MM.1S (cell line): ENCODE results near the gene DPPA4.

ENCODE experiments used
- DNase-seq: peaks from one replicate; pipeline ENCODE4 v3.0.0-alpha.2; 2015
- H2AFZ ChIP-seq: fragments of 300-600 bp; sonication (generic); 2 replicates; pipeline ENCODE4 v1.6.0; 2016; ENCODE audit warnings: antibody characterized with exemption, low read length
- H3F3A ChIP-seq: fragments of 300-600 bp; sonication (generic); 2 replicates; pipeline ENCODE4 v1.6.1; 2016; ENCODE audit warnings: mild to moderate bottlenecking, antibody characterized with exemption, low read length, moderate library complexity, mixed read lengths; ENCODE audit not compliant: insufficient read depth
- H3K27ac ChIP-seq: fragments of 300-600 bp; sonication (generic); 2 replicates; pipeline ENCODE4 v1.5.1; 2016; ENCODE audit warnings: mild to moderate bottlenecking, low read length
- H3K27me3 ChIP-seq: fragments of 300-600 bp; sonication (generic); replicated peaks from 2 replicates; pipeline ENCODE4 v1.6.0; 2016; ENCODE audit warnings: low read length; ENCODE audit not compliant: insufficient read depth
- H3K36me3 ChIP-seq: fragments of 300-600 bp; sonication (generic); replicated peaks from 2 replicates; pipeline ENCODE4 v1.6.1; 2016; ENCODE audit warnings: mild to moderate bottlenecking, low read length, mixed read lengths; ENCODE audit not compliant: insufficient read depth
- H3K4me1 ChIP-seq: fragments of 300-600 bp; sonication (generic); 2 replicates; pipeline ENCODE4 v1.6.1; 2016; ENCODE audit warnings: low read length, mixed read lengths
- H3K4me2 ChIP-seq: fragments of 300-600 bp; sonication (generic); 2 replicates; pipeline ENCODE4 v1.6.0; 2016; ENCODE audit warnings: low read depth, low read length
- H3K4me3 ChIP-seq: fragments of 300-600 bp; sonication (generic); 2 replicates; pipeline ENCODE4 v1.5.1; 2016; ENCODE audit warnings: low read length, mixed read lengths
- H3K79me2 ChIP-seq: fragments of 300-600 bp; sonication (generic); 2 replicates; pipeline ENCODE4 v1.6.1; 2016; ENCODE audit warnings: mixed run types, low read length, mixed read lengths
- H3K9ac ChIP-seq: fragments of 300-600 bp; sonication (generic); 2 replicates; pipeline ENCODE4 v1.6.1; 2016; ENCODE audit warnings: low read length, mixed read lengths
- H3K9me2 ChIP-seq: fragments of 300-600 bp; sonication (generic); replicated peaks from 2 replicates; pipeline ENCODE4 v1.6.1; 2016; ENCODE audit warnings: mild to moderate bottlenecking, low read length, mixed read lengths; ENCODE audit not compliant: insufficient read depth
- H3K9me3 ChIP-seq: fragments of 300-600 bp; sonication (generic); replicated peaks from 2 replicates; pipeline ENCODE4 v1.6.1; 2016; ENCODE audit warnings: mild to moderate bottlenecking, low read length, mixed read lengths; ENCODE audit not compliant: insufficient read depth
- H4K20me1 ChIP-seq: fragments of 300-600 bp; sonication (generic); 2 replicates; pipeline ENCODE4 v1.6.1; 2016; ENCODE audit warnings: mild to moderate bottlenecking, low read length, moderate library complexity, mixed read lengths; ENCODE audit not compliant: insufficient read depth
- CTCF ChIP-seq: fragments of 300-600 bp; sonication (generic); IDR thresholded peaks from 2 replicates; pipeline ENCODE4 v1.5.1; 2016; ENCODE audit warnings: antibody characterized with exemption, low read length, mixed read lengths
- EZH2 ChIP-seq: fragments of 300-600 bp; sonication (generic); optimal IDR thresholded peaks from 2 replicates; pipeline ENCODE3; 2017; ENCODE audit warnings: low read depth, mild to moderate bottlenecking, antibody characterized with exemption, low read length, mixed read lengths
- EZH2phosphoT487 ChIP-seq: fragments of 300-600 bp; sonication (generic); IDR thresholded peaks from 2 replicates; pipeline ENCODE4 v1.6.1; 2018; ENCODE audit warnings: antibody characterized with exemption, low read length

Gene DPPA4

GRCh38 chr3:109334572-109334971 is 2.8 kb downstream of the DPPA4 start:
- DNase-seq: no peak
- Histone ChIP-seq H3F3A (no peaks in the 10 kb centered on the region), H3K27ac (no peak overlapping the region), H3K36me3 (no peaks in the 10 kb centered on the region), H2AFZ (no peak overlapping the region), H3K9me2 (no peaks in the 10 kb centered on the region), H3K4me1 (no peaks in the 10 kb centered on the region), H3K4me3 (no peak overlapping the region), H4K20me1 (no peaks in the 10 kb centered on the region), H3K4me2 (no peak overlapping the region), H3K79me2 (no peaks in the 10 kb centered on the region), H3K9me3 (no peaks in the 10 kb centered on the region), H3K27me3 (no peaks in the 10 kb centered on the region), H3K9ac (no peak overlapping the region)
- TF ChIP-seq EZH2: no peak
- no peak for TF ChIP-seq EZH2phosphoT487
- no peak for TF ChIP-seq CTCF

DNA sequence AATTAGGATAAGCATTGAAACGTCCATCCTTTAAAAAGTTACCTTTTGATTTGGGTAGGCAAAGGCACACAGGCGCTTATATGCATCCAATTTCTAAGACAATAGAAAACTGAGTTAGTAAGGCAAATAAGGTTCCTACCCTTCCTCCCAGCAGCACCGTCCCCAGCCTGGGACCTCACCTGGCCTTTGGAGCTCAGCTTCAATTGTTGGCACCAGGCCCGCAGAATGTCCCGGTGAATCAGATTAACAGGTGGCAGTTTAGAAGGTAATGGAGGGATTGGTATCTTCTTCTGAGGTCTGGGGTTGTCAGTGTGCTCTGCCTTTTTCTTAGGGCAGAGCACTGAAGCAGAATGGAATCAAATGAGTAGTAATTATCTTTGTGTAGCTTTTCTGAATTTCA is 5.7 kb downstream of the DPPA4 start:
- H3K27me3 ChIP-seq: no peaks in the 10 kb centered on the region
- H2AFZ ChIP-seq: no peak overlapping the region
- H4K20me1 ChIP-seq: no peaks in the 10 kb centered on the region
- no peak overlapping the region for H3K27ac ChIP-seq
- no peak for DNase-seq
- H3K9ac ChIP-seq: no peak overlapping the region
- no peaks in the 10 kb centered on the region for H3K9me2 ChIP-seq
- no peaks in the 10 kb centered on the region for H3K9me3 ChIP-seq
- H3K79me2 ChIP-seq: no peaks in the 10 kb centered on the region
- TF ChIP-seq CTCF: no peak
- TF ChIP-seq EZH2phosphoT487: no peak
- no peak for TF ChIP-seq EZH2
- no peaks in the 10 kb centered on the region for H3F3A ChIP-seq
- no peak overlapping the region for H3K4me3 ChIP-seq
- no peaks in the 10 kb centered on the region for H3K36me3 ChIP-seq
- H3K4me2 ChIP-seq: no peak overlapping the region
- H3K4me1 ChIP-seq: no peaks in the 10 kb centered on the region

DNA sequence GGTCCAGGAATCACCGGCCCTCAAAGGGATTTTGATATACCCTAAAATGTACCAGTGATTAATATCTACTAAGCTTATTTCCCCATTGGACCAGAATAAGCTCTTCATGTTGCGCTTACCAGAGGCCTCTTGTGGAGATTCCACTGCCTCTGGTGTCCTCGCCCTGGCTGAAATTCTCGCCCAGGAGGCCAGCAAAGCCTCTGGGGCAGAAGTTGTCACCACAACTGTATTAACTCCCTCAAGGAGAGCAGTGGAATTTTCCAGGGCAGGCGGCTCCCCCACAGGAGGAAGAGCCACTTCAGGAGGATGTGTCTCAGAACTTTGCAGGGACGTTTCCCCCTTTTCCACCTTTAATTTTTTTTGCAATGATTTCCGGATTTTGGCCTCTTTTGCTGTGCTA is 6.9 kb downstream of the DPPA4 start:
- Histone ChIP-seq H3K9me3 (no peaks in the 10 kb centered on the region), H3K4me2 (no peak overlapping the region), H2AFZ (no peak overlapping the region), H3F3A (no peaks in the 10 kb centered on the region), H3K27ac (no peak overlapping the region), H3K36me3 (no peaks in the 10 kb centered on the region), H4K20me1 (no peaks in the 10 kb centered on the region), H3K9ac (no peak overlapping the region), H3K4me1 (no peaks in the 10 kb centered on the region), H3K27me3 (no peaks in the 10 kb centered on the region), H3K79me2 (no peaks in the 10 kb centered on the region), H3K9me2 (no peaks in the 10 kb centered on the region), H3K4me3 (no peak overlapping the region)
- TF ChIP-seq EZH2phosphoT487 (no peak), EZH2 (no peak), CTCF (no peak)
- DNase-seq: no peak

GRCh38 chr3:109328202-109328601 is 9.1 kb downstream of the DPPA4 start:
- no peaks in the 10 kb centered on the region for H3K9me2 ChIP-seq
- DNase-seq: no peak
- H3K4me1 ChIP-seq: no peaks in the 10 kb centered on the region
- H3K9ac ChIP-seq: no peak overlapping the region
- no peaks in the 10 kb centered on the region for H3K36me3 ChIP-seq
- no peaks in the 10 kb centered on the region for H4K20me1 ChIP-seq
- H3K27me3 ChIP-seq: no peaks in the 10 kb centered on the region
- TF ChIP-seq EZH2: no peak
- TF ChIP-seq EZH2phosphoT487: no peak
- no peak for TF ChIP-seq CTCF
- H3K4me2 ChIP-seq: no peak overlapping the region
- no peaks in the 10 kb centered on the region for H3K9me3 ChIP-seq
- H3K79me2 ChIP-seq: no peaks in the 10 kb centered on the region
- H2AFZ ChIP-seq: no peak overlapping the region
- no peak overlapping the region for H3K4me3 ChIP-seq
- no peak overlapping the region for H3K27ac ChIP-seq
- no peaks in the 10 kb centered on the region for H3F3A ChIP-seq
